ENCODE results near the gene CPVL.

- no peak for TF ChIP-seq CTCF (IDR thresholded peaks at IDR 0.05)
- TF ChIP-seq EZH2 (IDR thresholded peaks at IDR 0.05) = no peak
Observed at GRCh38 chr7:29005406-29005805, 140.9 kb downstream of the CPVL start.

All from neural progenitor cell (in vitro differentiated cells).